Measurements from ENCODE around the gene TCIRG1.

Gene TCIRG1

GRCh38 chr11:68040101-68040956, 1.5 kb downstream of the TCIRG1 start:
- DNase-seq = peak; percentile 77

GRCh38 chr11:68040957-68041591, 2.2 kb downstream of the TCIRG1 start:
- DNase-seq = no peak

GRCh38 chr11:68041617-68042218, 2.9 kb downstream of the TCIRG1 start:
- no peak for DNase-seq

GRCh38 chr11:68042219-68043028, 3.6 kb downstream of the TCIRG1 start:
- no peak for DNase-seq

GRCh38 chr11:68043029-68043348, 4.2 kb downstream of the TCIRG1 start:
- no peak for DNase-seq

GRCh38 chr11:68043349-68044144, 4.7 kb downstream of the TCIRG1 start:
- DNase-seq = peak; percentile 63

- DNase-seq = no peak
Measured at GRCh38 chr11:68044145-68044813, 5.5 kb downstream of the TCIRG1 start.

GRCh38 chr11:68044898-68045351, 6.1 kb downstream of the TCIRG1 start:
- no peak for DNase-seq

- no peak for DNase-seq
Measured at GRCh38 chr11:68047437-68048290, 8.8 kb downstream of the TCIRG1 start.

- no peak for DNase-seq
Measured at GRCh38 chr11:68048681-68049508, 10.1 kb downstream of the TCIRG1 start.

- no peak for DNase-seq
Measured at GRCh38 chr11:68049509-68050370, 10.9 kb downstream of the TCIRG1 start.

- no peak for DNase-seq
Measured at GRCh38 chr11:68050371-68050841, 11.6 kb downstream of the TCIRG1 start.

GRCh38 chr11:68051191-68052136, 12.6 kb downstream of the TCIRG1 start:
- no peak for DNase-seq

GRCh38 chr11:68052137-68052873, 13.5 kb downstream of the TCIRG1 start:
- no peak for DNase-seq

- DNase-seq = no peak
Measured at GRCh38 chr11:68053117-68053516, 14.3 kb downstream of the TCIRG1 start.

GRCh38 chr11:68053981-68054812, 15.4 kb downstream of the TCIRG1 start:
- DNase-seq = no peak
